Right lobe of liver (tissue), 6 donors: ENCODE measurements around the gene FBLN2. TPM values are rescaled to one million over a fixed set of nuclear protein-coding genes. Genes with fewer than 3 reads are reported as not detected.

Source experiments
- ATAC-seq, 4 donors: fragments of 200-7000 bp; cut with Tn5 transposase; one replicate each; pipeline ENCODE4 v1.9.1; 2020; ENCODE audit warnings: mild to moderate bottlenecking in 4 of 4, moderate library complexity in 4 of 4
- DNase-seq, 3 donors: peaks; one replicate each; pipeline ENCODE4 v3.0.0-alpha.2; 2020
- H3K27ac ChIP-seq, 3 donors: fragments of 200-600 bp; one replicate each; pipeline ENCODE4 v1.8.0; 2022
- H3K27me3 ChIP-seq, 2 donors: fragments of 200-600 bp; one replicate each; pipeline ENCODE4 v1.8.0; 2022
- H3K36me3 ChIP-seq, 4 donors: fragments of 200-600 bp; sonication (generic) in 1 of 4; one replicate each; pipeline versions ENCODE4 v1.5.1 to v1.8.0; 2017 to 2022; ENCODE audit warnings: control low read depth in 1 of 4
- H3K4me1 ChIP-seq, 4 donors: fragments of 200-600 bp; sonication (generic) in 1 of 4; one replicate each; pipeline versions ENCODE4 v1.5.1 to v1.8.0; 2017 to 2022; ENCODE audit warnings: control low read depth in 1 of 4
- H3K4me3 ChIP-seq, 3 donors: fragments of 200-600 bp; one replicate each; pipeline ENCODE4 v1.8.0; 2022
- H3K9me3 ChIP-seq, 4 donors: fragments of 200-600 bp; sonication (generic) in 1 of 4; one replicate each; pipeline versions ENCODE4 v1.5.1 to v1.8.0; 2017 to 2022; ENCODE audit warnings: control low read depth in 1 of 4
- POLR2A ChIP-seq: fragments of 450-650 bp; IDR thresholded peaks from one replicate; pipeline ENCODE4 v1.6.1; 2017; ENCODE audit warnings: antibody characterized with exemption, mild to moderate bottlenecking
- WGBS: methylation state at CpG from one replicate; pipeline ENCODE4 v1.1.6; 2018; ENCODE audit warnings: low coverage, low lambda C conversion rate; ENCODE audit not compliant: insufficient coverage; ENCODE audit errors: missing lambda C conversion rate; 5-methylcytosine and 5-hydroxymethylcytosine counted together
- intact Hi-C, 2 donors: fragments of 100-400 bp; cut with DNase I; formaldehyde crosslinking; loops; one replicate each; pipeline versions ENCODE4 v1.11.2 to v1.14.1; 2022
- total RNA-seq, 6 experiments: library from RNA; depleted of rRNA in 2 of 6; stranded (reverse); fragments of >200 nt in 2 of 6; fragmentation: NEBNext Ultra II Directional in 3 of 6; extraction: Animal tissue kit (Norgen Biotek cat#: 25700) in 3 of 6; gene quantifications; one replicate each; pipeline versions ENCODE4 v1.1.0 to v1.2.4, GENCODE V29; 2016 to 2023
- TF ChIP-seq, protein P1 (sequence below), 4 donors: fragments of 200-600 bp in 3 of 4; fragments of 450-650 bp in 1 of 4; IDR thresholded peaks; one replicate each; pipeline versions ENCODE4 v1.5.1 to v1.8.0; 2016 to 2022; ENCODE audit warnings: antibody characterized with exemption in 4 of 4, mild to moderate bottlenecking in 2 of 4
- donor health status: DM: no; HTN: yes; CAD: no.
- donor health status: DM: no; HTN: no; CAD: no.
- donor health status: DM: no; HTN: no; CAD: no.
- donor health status: DM: no; HTN: yes; CAD: no.
- donor health status: DM: no; HTN: yes; CAD: no.

The FBLN2 gene
- total RNA-seq, 6 experiments from 2014 or later: 1.9 to 4.0 (median 2.7) TPM

GRCh38 chr3:13543253-13543652 lies 5.7 kb upstream of the FBLN2 start:
- H3K36me3 ChIP-seq: no peaks in the 10 kb centered on the region
- no peaks in the 10 kb centered on the region for H3K9me3 ChIP-seq
- H3K4me1 ChIP-seq: no peaks in the 10 kb centered on the region
- 80% methylated on average over 5 of the region's 5 CpGs for WGBS
- ATAC-seq: peak in 2 of 4 donors; percentile 14 to 25
- intact Hi-C loops: no loop called here
- H3K4me3 ChIP-seq: no peak overlapping the region
- TF ChIP-seq, protein P1, sequence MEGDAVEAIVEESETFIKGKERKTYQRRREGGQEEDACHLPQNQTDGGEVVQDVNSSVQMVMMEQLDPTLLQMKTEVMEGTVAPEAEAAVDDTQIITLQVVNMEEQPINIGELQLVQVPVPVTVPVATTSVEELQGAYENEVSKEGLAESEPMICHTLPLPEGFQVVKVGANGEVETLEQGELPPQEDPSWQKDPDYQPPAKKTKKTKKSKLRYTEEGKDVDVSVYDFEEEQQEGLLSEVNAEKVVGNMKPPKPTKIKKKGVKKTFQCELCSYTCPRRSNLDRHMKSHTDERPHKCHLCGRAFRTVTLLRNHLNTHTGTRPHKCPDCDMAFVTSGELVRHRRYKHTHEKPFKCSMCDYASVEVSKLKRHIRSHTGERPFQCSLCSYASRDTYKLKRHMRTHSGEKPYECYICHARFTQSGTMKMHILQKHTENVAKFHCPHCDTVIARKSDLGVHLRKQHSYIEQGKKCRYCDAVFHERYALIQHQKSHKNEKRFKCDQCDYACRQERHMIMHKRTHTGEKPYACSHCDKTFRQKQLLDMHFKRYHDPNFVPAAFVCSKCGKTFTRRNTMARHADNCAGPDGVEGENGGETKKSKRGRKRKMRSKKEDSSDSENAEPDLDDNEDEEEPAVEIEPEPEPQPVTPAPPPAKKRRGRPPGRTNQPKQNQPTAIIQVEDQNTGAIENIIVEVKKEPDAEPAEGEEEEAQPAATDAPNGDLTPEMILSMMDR (IDR thresholded peaks at IDR 0.05): no peak
- no peak for TF ChIP-seq POLR2A
- H3K27ac ChIP-seq: no peak overlapping the region
- DNase-seq: peak in 1 of 3 donors; percentile 37
- peaks cover 0 to 11% of the 10 kb centered on the region in 2 donors for H3K27me3 ChIP-seq

DNA sequence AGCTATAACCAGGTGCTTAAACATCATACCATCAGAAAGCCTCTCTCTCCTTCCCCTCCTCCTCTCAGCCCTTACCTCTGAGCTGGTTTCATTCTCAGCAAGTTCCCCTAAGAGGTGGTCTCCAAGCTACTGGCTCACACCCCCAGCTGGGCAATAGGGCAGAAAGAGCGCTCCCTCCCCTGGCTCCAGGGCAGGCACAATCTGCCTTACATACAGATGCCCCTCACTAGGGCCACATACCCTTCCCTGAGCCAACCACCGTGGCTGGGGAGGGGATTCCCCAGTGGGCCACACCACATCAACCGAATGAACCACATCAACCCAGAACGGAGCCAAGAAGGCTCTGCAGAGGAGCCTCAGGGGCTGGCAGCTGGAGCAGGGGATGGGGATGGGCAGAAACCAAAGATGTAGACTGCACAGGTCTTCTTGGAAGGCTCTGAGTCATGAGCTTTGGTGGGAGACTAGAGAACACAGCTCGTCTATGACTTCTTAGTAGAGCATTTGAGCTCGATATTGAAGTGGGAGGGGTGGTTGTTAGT lies 4.6 kb upstream of the FBLN2 start:
- intact Hi-C loops: no loop called here
- WGBS: 44% methylated on average over 5 of the region's 6 CpGs
- H3K4me3 ChIP-seq: no peak overlapping the region
- TF ChIP-seq POLR2A: no peak
- TF ChIP-seq, protein P1 (IDR thresholded peaks at IDR 0.05): no peak
- H3K27me3 ChIP-seq: peaks cover 0 to 12% of the 10 kb centered on the region in 2 donors
- ATAC-seq: no peak
- H3K9me3 ChIP-seq: no peaks in the 10 kb centered on the region
- H3K4me1 ChIP-seq: no peaks in the 10 kb centered on the region
- no peak overlapping the region for H3K27ac ChIP-seq
- no peaks in the 10 kb centered on the region for H3K36me3 ChIP-seq
- DNase-seq: no peak

DNA sequence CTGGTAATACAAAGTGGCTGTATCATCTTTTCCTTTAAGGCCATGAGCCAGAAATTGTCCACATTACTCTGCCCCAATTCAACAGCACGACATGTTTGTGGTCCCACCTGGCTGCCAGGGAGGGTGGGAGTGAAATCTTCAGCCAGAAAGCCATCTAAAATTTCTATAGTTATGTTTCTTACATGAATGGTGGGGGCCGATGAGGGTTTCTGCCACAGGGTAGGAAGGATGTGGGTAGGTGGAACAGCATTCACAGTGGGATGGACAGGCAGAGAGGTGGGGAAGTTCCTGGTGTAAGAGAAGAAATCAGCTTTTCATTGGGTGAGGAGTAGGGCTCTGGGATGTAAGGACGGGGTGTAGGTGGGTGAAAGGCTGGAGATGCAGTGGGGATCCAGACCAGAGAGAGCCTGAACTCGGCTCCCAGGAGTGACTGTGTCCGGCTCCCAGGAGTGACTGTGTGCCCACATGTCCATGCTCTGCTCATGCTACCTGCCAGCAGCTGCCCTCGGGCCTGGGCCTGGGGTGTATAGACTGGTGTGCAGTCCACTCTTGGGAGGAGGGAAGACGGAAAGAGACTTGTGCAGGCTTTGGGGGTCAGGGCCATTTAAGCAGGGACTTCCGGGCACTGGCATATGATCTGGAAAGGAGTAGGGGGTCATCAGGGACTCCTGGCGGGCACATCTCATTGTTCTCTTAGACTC lies 3.8 kb upstream of the FBLN2 start:
- Histone ChIP-seq H3K9me3 (no peaks in the 10 kb centered on the region), H3K27ac (no peak overlapping the region), H3K27me3 (peaks cover 0 to 12% of the 10 kb centered on the region in 2 donors), H3K36me3 (no peaks in the 10 kb centered on the region), H3K4me1 (no peaks in the 10 kb centered on the region), H3K4me3 (no peak overlapping the region)
- DNase-seq (peak in 1 of 3 donors; percentile 30), ATAC-seq (no peak)
- WGBS: 40% methylated on average over 6 of the region's 9 CpGs
- TF ChIP-seq, protein P1 (IDR thresholded peaks at IDR 0.05): no peak
- TF ChIP-seq POLR2A: no peak
- intact Hi-C loops: no loop called here

GRCh38 chr3:13545952-13546454 lies 2.9 kb upstream of the FBLN2 start:
- TF ChIP-seq POLR2A: no peak
- TF ChIP-seq, protein P1 (IDR thresholded peaks at IDR 0.05): no peak
- no peak for ATAC-seq
- H3K36me3 ChIP-seq: no peaks in the 10 kb centered on the region
- H3K9me3 ChIP-seq: no peaks in the 10 kb centered on the region
- H3K4me3 ChIP-seq: no peak overlapping the region
- H3K27me3 ChIP-seq: peaks cover 0 to 12% of the 10 kb centered on the region in 2 donors
- intact Hi-C loops: no loop called here
- no peaks in the 10 kb centered on the region for H3K4me1 ChIP-seq
- WGBS: 57% methylated on average over 1 of the region's 9 CpGs
- peak in 1 of 3 donors; percentile 37 for DNase-seq
- no peak overlapping the region for H3K27ac ChIP-seq
